Peyer's patch (tissue), 4 donors: Measurements from ENCODE around the gene UGT1A8. TPM values are rescaled to one million over a fixed set of nuclear protein-coding genes. Genes with fewer than 3 reads are reported as not detected.

Experiments used
- DNase-seq, 3 donors: peaks; one replicate each; pipeline ENCODE4 v3.0.0-alpha.2; 2017 to 2019
- H3K27ac ChIP-seq, 4 donors: fragments of 200-600 bp; sonication (generic); one replicate each; pipeline ENCODE4 v1.5.1; 2016 to 2019
- H3K27me3 ChIP-seq, 2 donors: fragments of 200-600 bp; sonication (generic); one replicate each; pipeline ENCODE4 v1.5.1; 2019
- H3K36me3 ChIP-seq, 3 donors: fragments of 200-600 bp; sonication (generic); one replicate each; pipeline ENCODE4 v1.5.1; 2016 to 2019
- H3K4me1 ChIP-seq, 4 donors: fragments of 200-600 bp; sonication (generic); one replicate each; pipeline ENCODE4 v1.5.1; 2016 to 2019
- H3K4me3 ChIP-seq, 4 donors: fragments of 200-600 bp; sonication (generic); 1 replicate in 3 of 4; 2 replicates in 1 of 4; pipeline ENCODE4 v1.5.1; 2016 to 2019; ENCODE audit warnings: mild to moderate bottlenecking in 1 of 4
- H3K9me3 ChIP-seq, 4 donors: fragments of 200-600 bp; sonication (generic); one replicate each; pipeline ENCODE4 v1.5.1; 2016 to 2019; ENCODE audit warnings: mild to moderate bottlenecking in 1 of 4
- CTCF ChIP-seq, 6 experiments: fragments of 450-650 bp in 4 of 6; fragments of 200-600 bp in 2 of 6; sonication (generic) in 1 of 6; IDR thresholded peaks; one replicate each; pipeline ENCODE4 v1.5.1; 2017 to 2019; ENCODE audit warnings: antibody characterized with exemption in 6 of 6, mild to moderate bottlenecking in 3 of 6, moderate library complexity in 1 of 6
- POLR2A ChIP-seq, 2 donors: fragments of 450-650 bp; IDR thresholded peaks; one replicate each; pipeline ENCODE4 v1.5.1; 2017; ENCODE audit warnings: antibody characterized with exemption in 2 of 2, mild to moderate bottlenecking in 2 of 2, moderate library complexity in 2 of 2
- total RNA-seq, 4 donors: library from RNA; depleted of rRNA; stranded (reverse); fragments of >200 nt; gene quantifications; one replicate each; pipeline ENCODE4 v1.1.0, GENCODE V29; 2016

The UGT1A8 gene
- total RNA-seq, 4 donors from 2014 or later = 2.5 to 19.6 (median 10.5) TPM

- no peaks in the 10 kb centered on the region for H3K36me3 ChIP-seq
- DNase-seq = no peak
- H3K4me3 ChIP-seq = no peak overlapping the region
- no peak for TF ChIP-seq POLR2A (IDR thresholded peaks at IDR 0.05)
- no peak for TF ChIP-seq CTCF (IDR thresholded peaks at IDR 0.05)
- H3K9me3 ChIP-seq = no peaks in the 10 kb centered on the region
- no peaks in the 10 kb centered on the region for H3K27me3 ChIP-seq
- no peak overlapping the region for H3K27ac ChIP-seq
- H3K4me1 ChIP-seq = peaks cover 0 to 13% (median 0%) of the 10 kb centered on the region in 4 donors
Observed at GRCh38 chr2:233658610-233659009, 41.2 kb downstream of the UGT1A8 start.

DNA sequence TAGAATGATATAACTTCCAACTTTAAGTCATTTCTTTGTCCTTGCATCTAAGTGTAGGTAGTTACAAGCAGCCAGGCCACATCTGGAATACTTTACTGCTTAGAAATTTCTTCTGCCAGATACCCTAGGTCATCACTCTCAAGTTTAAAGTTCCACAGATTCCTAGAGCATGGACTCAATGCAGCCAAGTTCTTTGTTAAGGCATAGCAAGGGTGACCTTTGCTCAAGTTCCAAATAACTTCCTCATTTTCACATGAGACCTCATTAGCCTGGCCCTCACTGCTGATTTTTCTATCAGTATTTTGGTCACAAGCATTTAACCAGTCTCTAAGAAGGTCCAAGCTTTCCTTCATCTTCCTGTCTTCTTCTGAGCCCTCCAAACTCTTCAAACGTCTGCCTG, 46.5 kb downstream of the UGT1A8 start:
- no peaks in the 10 kb centered on the region for H3K4me1 ChIP-seq
- H3K4me3 ChIP-seq = no peak overlapping the region
- peaks cover 0 to 3% (median 0%) of the 10 kb centered on the region in 4 donors for H3K9me3 ChIP-seq
- TF ChIP-seq CTCF (IDR thresholded peaks at IDR 0.05) (no peak), POLR2A (IDR thresholded peaks at IDR 0.05) (no peak)
- H3K27ac ChIP-seq = no peak overlapping the region
- no peak for DNase-seq
- H3K36me3 ChIP-seq = no peaks in the 10 kb centered on the region
- H3K27me3 ChIP-seq = no peaks in the 10 kb centered on the region

- no peak for DNase-seq
- H3K27me3 ChIP-seq = no peaks in the 10 kb centered on the region
- TF ChIP-seq POLR2A (IDR thresholded peaks at IDR 0.05) (no peak), CTCF (IDR thresholded peaks at IDR 0.05) (no peak)
- H3K4me1 ChIP-seq = no peaks in the 10 kb centered on the region
- H3K9me3 ChIP-seq = peaks cover 0 to 3% (median 0%) of the 10 kb centered on the region in 4 donors
- no peak overlapping the region for H3K4me3 ChIP-seq
- H3K27ac ChIP-seq = no peak overlapping the region
- no peaks in the 10 kb centered on the region for H3K36me3 ChIP-seq
Observed at GRCh38 chr2:233668605-233669260, 51.3 kb downstream of the UGT1A8 start.

DNA sequence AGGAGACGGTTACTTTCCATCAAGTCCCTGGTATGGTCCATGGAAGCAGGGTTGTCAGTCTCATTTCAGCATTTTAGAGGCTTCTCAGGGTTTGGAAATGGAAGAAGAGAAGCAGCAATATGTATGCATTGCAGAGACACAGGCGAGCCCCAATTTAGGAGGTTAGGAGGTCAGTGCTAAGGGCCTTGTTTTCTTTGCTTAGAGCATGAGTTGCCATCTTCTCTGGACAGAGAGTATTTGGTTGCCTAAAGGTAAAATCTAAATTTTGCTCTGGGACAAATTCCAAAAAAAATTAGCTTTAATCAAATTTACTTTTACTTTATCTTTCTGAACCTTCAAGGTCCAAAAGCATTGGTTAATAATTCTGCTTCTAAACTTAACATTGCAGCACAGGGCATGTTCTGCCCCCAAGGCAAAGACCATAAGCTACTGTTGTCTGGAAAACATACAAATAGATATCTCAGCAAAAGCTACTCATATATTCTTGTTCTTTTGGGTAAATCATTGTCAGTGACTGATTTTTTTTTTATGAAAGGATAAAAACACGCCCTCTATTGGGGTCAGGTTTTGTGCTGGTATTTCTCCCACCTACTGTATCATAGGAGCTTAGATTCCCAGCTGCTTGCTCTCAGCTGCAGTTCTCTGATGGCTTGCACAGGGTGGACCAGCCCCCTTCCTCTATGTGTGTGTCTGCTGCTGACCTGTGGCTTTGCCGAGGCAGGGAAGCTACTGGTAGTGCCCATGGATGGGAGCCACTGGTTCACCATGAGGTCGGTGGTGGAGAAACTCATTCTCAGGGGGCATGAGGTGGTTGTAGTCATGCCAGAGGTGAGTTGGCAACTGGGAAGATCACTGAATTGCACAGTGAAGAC, 54.1 kb downstream of the UGT1A8 start, which contains the start of gene UGT1A9:
TSS of gene UGT1A9 (plus strand) at position 609 of the 872 bp plus-strand sequence. CDS start at position 646, 37 bp downstream.
- Histone ChIP-seq H3K27me3 (no peaks in the 10 kb centered on the region), H3K27ac (no peak within 1 kb of the TSS), H3K9me3 (peaks cover 0 to 3% (median 0%) of the 10 kb centered on the region in 4 donors), H3K36me3 (no peaks in the 10 kb centered on the region), H3K4me1 (no peaks in the 10 kb centered on the region), H3K4me3 (no peak within 1 kb of the TSS)
- TF ChIP-seq CTCF (IDR thresholded peaks at IDR 0.05) = no peak
- no peak for TF ChIP-seq POLR2A (IDR thresholded peaks at IDR 0.05)
- DNase-seq = no peak

DNA sequence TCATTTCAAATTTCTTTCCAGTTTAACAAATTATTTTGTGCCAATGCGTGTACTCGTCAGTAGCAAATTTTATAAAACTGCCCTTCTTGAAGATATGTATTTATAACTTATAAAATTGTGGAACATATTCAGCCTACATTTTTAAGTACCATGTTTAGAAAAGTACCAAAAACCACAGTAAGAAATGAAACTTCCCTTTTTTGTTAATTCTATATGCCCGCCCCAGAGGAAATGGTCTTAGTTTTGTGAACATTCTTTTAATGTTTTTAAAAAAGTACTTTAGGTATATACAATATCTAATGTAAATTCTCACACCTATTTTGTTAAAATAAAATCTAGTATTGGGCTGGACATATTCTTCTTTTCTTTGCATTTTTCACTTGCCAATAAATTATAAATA, 55.5 kb downstream of the UGT1A8 start:
- H3K4me1 ChIP-seq = no peaks in the 10 kb centered on the region
- H3K27me3 ChIP-seq = no peaks in the 10 kb centered on the region
- peaks cover 0 to 3% (median 0%) of the 10 kb centered on the region in 4 donors for H3K9me3 ChIP-seq
- no peaks in the 10 kb centered on the region for H3K36me3 ChIP-seq
- H3K27ac ChIP-seq = no peak overlapping the region
- TF ChIP-seq POLR2A (IDR thresholded peaks at IDR 0.05) = no peak
- TF ChIP-seq CTCF (IDR thresholded peaks at IDR 0.05) = no peak
- H3K4me3 ChIP-seq = no peak overlapping the region
- DNase-seq = no peak
